GM12864 (cell line): ENCODE data around the gene MRPL2.

ENCODE experiments used
- DNase-seq: peaks from one replicate; pipeline ENCODE4 v3.0.0-alpha.2; 2011; ENCODE audit warnings: low read depth
- H3K4me3 ChIP-seq: 2 replicates; pipeline ENCODE4 v1.5.1; 2011; ENCODE audit warnings: mild to moderate bottlenecking, low read depth, low read length, control low read depth
- CTCF ChIP-seq: IDR thresholded peaks from 2 replicates; pipeline ENCODE4 v1.5.1; 2011; ENCODE audit warnings: low read depth, mild to moderate bottlenecking, moderate library complexity, low read length, control low read depth, inconsistent platforms; ENCODE audit errors: missing control alignments

MRPL2 gene

DNA sequence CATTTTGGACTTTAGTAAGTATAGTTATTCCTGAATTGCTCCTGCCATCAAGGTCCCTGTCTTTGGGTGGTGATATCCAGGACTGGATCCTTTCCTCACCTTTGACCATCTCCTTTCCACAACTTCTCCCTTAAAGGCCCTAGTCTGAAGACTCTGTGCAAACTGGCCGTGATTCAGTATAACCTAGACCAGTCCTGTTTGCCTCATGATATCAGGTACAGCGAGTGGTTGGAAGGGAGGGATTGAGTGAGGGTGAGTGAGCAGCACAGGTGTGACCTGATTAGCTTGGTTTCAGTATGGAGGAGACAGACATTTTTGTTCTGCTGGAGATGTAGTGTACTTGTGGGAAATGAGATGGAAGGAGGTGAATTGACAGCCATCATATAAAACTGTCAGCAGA lies 40.1 kb downstream of the MRPL2 start:
- H3K4me3 ChIP-seq = no peak overlapping the region
- no peak for TF ChIP-seq CTCF
- DNase-seq = no peak

GRCh38 chr6:43016943-43017334 lies 42.3 kb downstream of the MRPL2 start:
- no peak overlapping the region for H3K4me3 ChIP-seq
- TF ChIP-seq CTCF = no peak
- DNase-seq = no peak

DNA sequence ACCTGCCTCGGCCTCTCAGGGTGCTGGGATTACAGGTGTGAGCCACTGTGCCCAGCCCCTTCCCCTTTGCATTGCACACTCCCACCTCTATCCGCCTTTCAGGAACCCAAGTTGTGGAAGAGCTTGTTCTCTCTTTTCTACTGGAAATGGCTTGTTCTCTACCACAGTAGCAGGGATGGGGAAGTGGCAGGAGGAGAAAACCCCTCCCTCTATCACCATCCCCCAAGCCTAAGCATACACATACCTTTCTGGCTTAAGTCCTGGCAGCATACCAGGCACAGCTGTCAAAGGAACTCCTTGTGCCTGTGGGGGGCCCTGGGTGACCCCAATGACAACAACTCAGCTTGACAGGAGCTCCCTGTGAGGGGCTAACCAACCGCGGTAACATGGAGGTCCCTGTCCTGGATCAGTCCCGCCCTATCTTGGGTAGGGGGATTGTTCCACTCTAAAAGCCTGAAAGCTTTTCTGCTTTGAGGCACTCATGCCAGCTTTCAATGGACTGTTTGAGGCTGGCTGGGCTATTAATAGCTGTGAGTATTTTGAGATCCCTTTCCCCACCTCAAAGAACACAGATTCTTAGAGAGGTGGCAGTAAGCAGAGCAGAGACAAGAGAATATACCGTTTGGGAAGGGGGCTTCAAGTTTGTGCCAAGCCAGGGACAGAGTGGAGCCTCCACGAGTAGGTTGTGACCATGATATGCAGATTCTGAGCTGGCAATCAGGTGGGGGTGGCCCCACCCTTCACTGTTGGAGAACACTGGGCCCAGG lies 42.9 kb downstream of the MRPL2 start:
- H3K4me3 ChIP-seq = no peak overlapping the region
- TF ChIP-seq CTCF = no peak
- DNase-seq = no peak

- no peak for DNase-seq
- H3K4me3 ChIP-seq = peak overlapping the region; percentile 82
- TF ChIP-seq CTCF = no peak
These were observed 44.8 kb downstream of the MRPL2 start for GRCh38 chr6:43014434-43014909.

DNA sequence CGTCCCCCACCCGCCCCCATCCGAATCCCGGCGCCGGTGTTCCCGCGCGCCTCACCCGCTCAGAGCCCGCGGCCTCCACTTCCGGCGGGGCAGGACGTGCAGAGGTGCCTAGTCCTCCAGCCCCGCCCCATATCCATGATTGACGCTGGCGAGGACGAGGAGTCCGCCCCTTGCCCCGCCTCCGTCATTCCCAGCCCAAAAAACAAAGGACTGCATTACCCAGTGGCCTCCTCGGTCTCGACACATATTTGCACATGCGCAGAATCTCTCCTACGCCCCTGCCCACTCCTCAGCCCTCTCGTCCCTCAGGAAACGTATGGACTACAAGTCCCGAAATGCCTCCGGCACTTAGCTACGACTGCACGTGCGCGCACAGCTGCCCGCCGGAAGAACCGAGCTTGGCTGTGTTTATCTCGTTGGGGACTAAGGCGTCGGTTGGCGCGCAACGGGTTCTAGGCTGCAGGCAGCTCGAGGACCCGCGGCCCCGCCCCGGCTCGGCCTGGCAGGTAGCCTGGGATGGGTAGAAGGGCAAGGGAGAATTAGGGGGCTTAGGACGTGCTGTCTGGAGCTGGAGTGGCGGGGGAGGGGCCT lies 45.3 kb downstream of the MRPL2 start, which contains the start of the genes KLHDC3 and MEA1:
TSS of gene KLHDC3 (plus strand) at position 407 of the 591 bp plus-strand sequence. CDS start 2,944 bp downstream, outside the sequence.
TSS of gene MEA1 (minus strand) at position 104 of the 591 bp plus-strand sequence. CDS start 133 bp downstream, outside the sequence.
- DNase-seq = peak; percentile 100
- no peak for TF ChIP-seq CTCF
- peak within 1 kb of the TSS; percentile 82 for H3K4me3 ChIP-seq

DNA sequence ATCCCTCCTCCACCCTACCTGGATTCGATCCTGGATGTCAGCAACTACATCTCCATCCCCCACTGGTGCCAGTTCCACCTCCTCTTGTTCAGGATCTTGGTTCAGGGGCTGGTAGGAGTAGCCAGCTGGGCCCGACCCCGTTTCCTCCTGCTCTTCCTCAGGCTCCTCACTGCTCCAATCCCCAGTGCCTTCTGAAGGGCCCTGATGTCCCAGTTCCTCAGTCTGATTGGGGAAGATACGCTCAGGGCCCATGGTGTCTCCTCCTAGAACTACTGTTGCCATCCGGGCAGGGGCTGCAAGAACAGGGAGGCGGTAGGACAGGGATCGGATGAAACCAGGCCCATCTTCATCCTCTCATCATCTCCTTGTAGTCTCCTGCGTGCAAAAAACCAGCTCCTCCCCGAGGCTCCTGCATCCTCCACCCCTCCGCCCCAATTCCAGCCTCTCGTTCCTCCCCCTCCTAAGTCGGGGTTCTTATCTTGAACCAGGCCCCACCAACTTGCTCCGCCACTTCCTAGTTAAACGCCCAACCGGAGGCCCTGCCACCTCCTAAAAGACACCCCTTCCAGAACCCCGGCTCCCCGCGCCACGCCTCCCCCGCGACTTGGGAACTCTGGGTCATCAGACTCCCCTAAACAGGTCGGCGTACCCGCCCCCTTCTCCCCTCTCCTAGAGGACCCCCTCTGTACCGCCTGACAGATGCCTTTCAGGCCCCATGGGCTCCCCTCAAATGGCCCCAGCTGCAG lies 46.0 kb downstream of the MRPL2 start:
- H3K4me3 ChIP-seq = peak overlapping the region; percentile 77
- DNase-seq = peak; percentile 25
- no peak for TF ChIP-seq CTCF
